ENCODE data around the gene NMUR1.

The NMUR1 gene

GRCh38 chr2:231490801-231491200 lies 39.4 kb downstream of the NMUR1 start:
- no peak for DNase-seq
- in situ Hi-C loops (cut with HindIII; ENCODE audit: low pct_ligation_motif_present, low sequenced_read_pairs): no loop called here
- H3K27me3 ChIP-seq (replicated peaks): no peaks in the 10 kb centered on the region
- no peak for TF ChIP-seq CTCF (IDR thresholded peaks at IDR 0.05; ENCODE audit: low read depth, low read length, missing control alignments)
- no peaks in the 10 kb centered on the region for H3K36me3 ChIP-seq (replicated peaks)
- no peak overlapping the region for H3K27ac ChIP-seq
- H3K4me3 ChIP-seq (ENCODE audit: low read depth, low read length): no peak overlapping the region

GRCh38 chr2:231489990-231490389 lies 40.3 kb downstream of the NMUR1 start:
- peak; percentile 57 for TF ChIP-seq CTCF (IDR thresholded peaks at IDR 0.05; ENCODE audit: low read depth, low read length, missing control alignments)
- no peak overlapping the region for H3K27ac ChIP-seq
- peak; percentile 24 for DNase-seq
- no peaks in the 10 kb centered on the region for H3K36me3 ChIP-seq (replicated peaks)
- no peak overlapping the region for H3K4me3 ChIP-seq (ENCODE audit: low read depth, low read length)
- in situ Hi-C loops (cut with HindIII; ENCODE audit: low pct_ligation_motif_present, low sequenced_read_pairs): no loop called here
- no peaks in the 10 kb centered on the region for H3K27me3 ChIP-seq (replicated peaks)

- Histone ChIP-seq H3K36me3 (replicated peaks) (no peaks in the 10 kb centered on the region), H3K4me3 (ENCODE audit: low read depth, low read length) (no peak overlapping the region), H3K27me3 (replicated peaks) (no peaks in the 10 kb centered on the region), H3K27ac (no peak overlapping the region)
- in situ Hi-C loops (cut with HindIII; ENCODE audit: low pct_ligation_motif_present, low sequenced_read_pairs): no loop called here
- no peak for DNase-seq
- no peak for TF ChIP-seq CTCF (IDR thresholded peaks at IDR 0.05; ENCODE audit: low read depth, low read length, missing control alignments)
These were observed 41.9 kb downstream of the NMUR1 start for GRCh38 chr2:231488331-231488730.

- Histone ChIP-seq H3K27me3 (replicated peaks) (no peaks in the 10 kb centered on the region), H3K27ac (no peak overlapping the region), H3K36me3 (replicated peaks) (no peaks in the 10 kb centered on the region), H3K4me3 (ENCODE audit: low read depth, low read length) (no peak overlapping the region)
- no peak for DNase-seq
- TF ChIP-seq CTCF (IDR thresholded peaks at IDR 0.05; ENCODE audit: low read depth, low read length, missing control alignments): no peak
- in situ Hi-C loops (cut with HindIII; ENCODE audit: low pct_ligation_motif_present, low sequenced_read_pairs): no loop called here
These were observed 43.2 kb downstream of the NMUR1 start for GRCh38 chr2:231486851-231487596.

- peak overlapping the region; percentile 22 for H3K4me3 ChIP-seq (ENCODE audit: low read depth, low read length)
- in situ Hi-C loops (cut with HindIII; ENCODE audit: low pct_ligation_motif_present, low sequenced_read_pairs): no loop called here
- DNase-seq: no peak
- no peaks in the 10 kb centered on the region for H3K36me3 ChIP-seq (replicated peaks)
- no peak for TF ChIP-seq CTCF (IDR thresholded peaks at IDR 0.05; ENCODE audit: low read depth, low read length, missing control alignments)
- H3K27me3 ChIP-seq (replicated peaks): no peaks in the 10 kb centered on the region
- H3K27ac ChIP-seq: no peak overlapping the region
These were observed 46.6 kb downstream of the NMUR1 start for GRCh38 chr2:231483398-231484329.
